ENCODE measurements around the gene FUT8.

FUT8 gene

GRCh38 chr14:65560340-65561027, 148.0 kb downstream of the FUT8 start:
- no peak for DNase-seq

GRCh38 chr14:65564370-65564769, 151.8 kb downstream of the FUT8 start:
- no peak for DNase-seq

- DNase-seq = no peak
These were observed 153.4 kb downstream of the FUT8 start for GRCh38 chr14:65565948-65566347.

- DNase-seq = no peak
These were observed 154.4 kb downstream of the FUT8 start for GRCh38 chr14:65566820-65567522.

GRCh38 chr14:65574611-65575010, 162.1 kb downstream of the FUT8 start:
- DNase-seq = no peak

- no peak for DNase-seq
These were observed 162.9 kb downstream of the FUT8 start for GRCh38 chr14:65575389-65575788.

GRCh38 chr14:65580973-65581372, 168.4 kb downstream of the FUT8 start:
- no peak for DNase-seq

GRCh38 chr14:65581378-65581777, 168.8 kb downstream of the FUT8 start:
- DNase-seq = no peak

GRCh38 chr14:65581799-65582198, 169.3 kb downstream of the FUT8 start:
- DNase-seq = no peak

- no peak for DNase-seq
These were observed 172.7 kb downstream of the FUT8 start for GRCh38 chr14:65585216-65585615.

- no peak for DNase-seq
These were observed 176.1 kb downstream of the FUT8 start for GRCh38 chr14:65588426-65589140.

- no peak for DNase-seq
These were observed 181.8 kb downstream of the FUT8 start for GRCh38 chr14:65594153-65594881.

GRCh38 chr14:65594882-65595237, 182.3 kb downstream of the FUT8 start:
- no peak for DNase-seq

- no peak for DNase-seq
These were observed 186.8 kb downstream of the FUT8 start for GRCh38 chr14:65599375-65599774.

- DNase-seq = no peak
These were observed 188.2 kb downstream of the FUT8 start for GRCh38 chr14:65600742-65601141.

- no peak for DNase-seq
These were observed 192.0 kb downstream of the FUT8 start for GRCh38 chr14:65604535-65604934.

GRCh38 chr14:65604936-65605335, 192.4 kb downstream of the FUT8 start:
- no peak for DNase-seq

- DNase-seq = no peak
These were observed 193.9 kb downstream of the FUT8 start for GRCh38 chr14:65606460-65606859.

- no peak for DNase-seq
These were observed 200.7 kb downstream of the FUT8 start for GRCh38 chr14:65613131-65613650.

GRCh38 chr14:65618996-65619395, 206.5 kb downstream of the FUT8 start:
- no peak for DNase-seq

- no peak for DNase-seq
These were observed 207.7 kb downstream of the FUT8 start for GRCh38 chr14:65620195-65620594.

GRCh38 chr14:65622703-65623102, 210.2 kb downstream of the FUT8 start:
- DNase-seq = no peak

- no peak for DNase-seq
These were observed 211.2 kb downstream of the FUT8 start for GRCh38 chr14:65623759-65624158.

Measured in retina (tissue), 1 donor.